22Rv1 (cell line): Measurements from ENCODE around the gene SLC25A33.

Source experiments
- ZFX ChIP-seq: fragments of 450-650 bp; IDR thresholded peaks from 2 replicates; pipeline ENCODE4 v1.6.1; 2017; ENCODE audit warnings: antibody characterized with exemption, borderline replicate concordance
- TF ChIP-seq, protein P1 (sequence below): fragments of 450-650 bp; IDR thresholded peaks from 2 replicates; pipeline ENCODE4 v1.5.1; 2017; ENCODE audit warnings: mild to moderate bottlenecking

DNA sequence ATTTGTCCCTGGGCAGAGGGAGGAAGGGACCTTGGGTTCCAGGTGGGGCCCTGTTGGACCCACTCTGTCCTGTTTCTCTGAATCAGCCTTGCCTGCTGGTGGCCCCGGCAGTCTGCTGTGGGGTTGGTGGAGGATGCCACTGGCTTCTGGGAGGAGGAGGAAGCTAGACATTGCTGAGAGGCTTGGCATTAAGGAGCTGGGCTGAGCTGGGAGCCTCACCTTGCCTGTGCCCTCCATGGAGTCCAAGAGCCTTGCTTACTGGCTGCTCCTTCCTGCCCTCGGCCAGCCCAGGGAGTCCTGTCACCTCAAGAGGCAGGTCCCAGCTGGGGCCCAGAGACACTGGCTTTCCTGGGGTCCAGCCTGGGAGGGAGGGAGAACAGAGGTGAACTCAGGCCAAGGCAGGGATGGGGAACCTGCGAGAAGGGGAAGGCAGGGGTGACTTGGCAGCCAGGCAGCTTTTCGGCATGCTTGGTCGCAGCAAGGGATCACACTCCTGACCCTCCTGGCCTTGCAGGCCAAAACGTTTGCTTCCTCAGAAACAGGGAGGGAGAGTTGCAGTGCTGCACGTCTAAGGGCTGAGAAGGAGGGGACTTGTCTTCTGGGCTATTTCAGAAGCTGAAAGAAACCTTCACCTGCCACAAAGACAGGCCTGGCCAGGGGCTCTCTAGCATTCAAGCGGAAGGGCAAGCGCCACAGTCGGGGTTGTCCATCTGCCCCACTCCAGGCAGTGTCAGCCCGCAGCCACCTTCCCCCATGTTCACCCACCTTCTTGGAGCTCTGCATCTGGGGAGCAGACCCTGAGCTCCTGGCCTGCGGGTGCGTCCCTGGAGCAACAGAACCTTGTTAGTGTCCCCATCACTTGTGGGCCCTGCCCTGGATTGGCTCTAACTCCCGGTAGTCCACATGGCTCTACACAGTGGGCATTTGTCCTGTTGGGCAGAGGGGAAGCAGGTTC lies 58.4 kb downstream of the SLC25A33 start:
- TF ChIP-seq, protein P1, sequence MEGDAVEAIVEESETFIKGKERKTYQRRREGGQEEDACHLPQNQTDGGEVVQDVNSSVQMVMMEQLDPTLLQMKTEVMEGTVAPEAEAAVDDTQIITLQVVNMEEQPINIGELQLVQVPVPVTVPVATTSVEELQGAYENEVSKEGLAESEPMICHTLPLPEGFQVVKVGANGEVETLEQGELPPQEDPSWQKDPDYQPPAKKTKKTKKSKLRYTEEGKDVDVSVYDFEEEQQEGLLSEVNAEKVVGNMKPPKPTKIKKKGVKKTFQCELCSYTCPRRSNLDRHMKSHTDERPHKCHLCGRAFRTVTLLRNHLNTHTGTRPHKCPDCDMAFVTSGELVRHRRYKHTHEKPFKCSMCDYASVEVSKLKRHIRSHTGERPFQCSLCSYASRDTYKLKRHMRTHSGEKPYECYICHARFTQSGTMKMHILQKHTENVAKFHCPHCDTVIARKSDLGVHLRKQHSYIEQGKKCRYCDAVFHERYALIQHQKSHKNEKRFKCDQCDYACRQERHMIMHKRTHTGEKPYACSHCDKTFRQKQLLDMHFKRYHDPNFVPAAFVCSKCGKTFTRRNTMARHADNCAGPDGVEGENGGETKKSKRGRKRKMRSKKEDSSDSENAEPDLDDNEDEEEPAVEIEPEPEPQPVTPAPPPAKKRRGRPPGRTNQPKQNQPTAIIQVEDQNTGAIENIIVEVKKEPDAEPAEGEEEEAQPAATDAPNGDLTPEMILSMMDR = no peak
- no peak for TF ChIP-seq ZFX
